ENCODE data around the gene RPP25L. TPM values are rescaled to one million over a fixed set of nuclear protein-coding genes. Genes with fewer than 3 reads are reported as not detected.

RPP25L gene
- total and polyA plus RNA-seq, 9 of the 15 experiments (the other 6 are each of a cell fraction or from before 2014, with no cell fraction given), result 16.3 to 43.7 (median 29.0) TPM

- peak; percentile 63 for TF ChIP-seq MGA (IDR thresholded peaks at IDR 0.05)
- TF ChIP-seq TOE1 (IDR thresholded peaks at IDR 0.05; ENCODE audit: borderline replicate concordance), result peak; percentile 93
- TF ChIP-seq TOE1 (CRISPR knock-in tag; IDR thresholded peaks at IDR 0.05; ENCODE audit: borderline replicate concordance, low read depth), result no peak
- 0 out of 2 replicates have a peak, but pooled peaks have one; percentile 40 for TF ChIP-seq DIDO1 (tag; IDR thresholded peaks at IDR 0.05; ENCODE audit: low read depth)
- peak; percentile 99 for TF ChIP-seq TFAP4 (CRISPR knock-in tag; IDR thresholded peaks at IDR 0.05; ENCODE audit: borderline replicate concordance)
- TF ChIP-seq BCOR (IDR thresholded peaks at IDR 0.05), result peak; percentile 48; the same call in 1 of the 2 replicates
- peak; percentile 74; the same call in 1 of the 2 replicates for TF ChIP-seq PHF8 (IDR thresholded peaks at IDR 0.05; ENCODE audit: borderline replicate concordance, low read length)
- peak; percentile 19 for TF ChIP-seq GABPB1 (CRISPR knock-in tag; IDR thresholded peaks at IDR 0.05)
- TF ChIP-seq SMARCC2 (IDR thresholded peaks at IDR 0.05; ENCODE audit: low read depth), result peak; percentile 23; the same call in 1 of the 2 replicates
- TF ChIP-seq NRF1 (conservative IDR thresholded peaks at IDR 0.05 in 1 of 2, IDR thresholded peaks at IDR 0.05 in 1 of 2), result peak in 1 of 2 experiments; percentile 57; a peak in 2 of 4 replicates
- TF ChIP-seq SAP30 (IDR thresholded peaks at IDR 0.05; ENCODE audit: borderline replicate concordance, insufficient read depth, low read depth, low read length, poor library complexity, severe bottlenecking), result peak; percentile 67
- TF ChIP-seq CTBP1 (IDR thresholded peaks at IDR 0.05; ENCODE audit: borderline replicate concordance), result peak; percentile 36; the same call in 1 of the 2 replicates
- 0 out of 2 replicates have a peak, but pooled peaks have one; percentile 35 for TF ChIP-seq GABPA (tag; conservative IDR thresholded peaks at IDR 0.05; ENCODE audit: low read depth)
- no peak for TF ChIP-seq NCOA2 (IDR thresholded peaks at IDR 0.05; ENCODE audit: partially characterized antibody in 2 of 2)
These were observed 34.5 kb upstream of the RPP25L start, which contains the start of gene GALT (continued) for GRCh38 chr9:34646211-34647083.

Data from K562 (cell line).